A549 treated with AZD2906 at 1 μM for 4 hours (cell line): ENCODE data around the gene PCDHGB5. TPM values are rescaled to one million over a fixed set of nuclear protein-coding genes. Genes with fewer than 3 reads are reported as not detected.

Experiments
- total RNA-seq: library from RNA; stranded (reverse); fragments of 200-300 nt; extraction: Qiagen RNA extraction; gene quantifications from 5 replicates; pipeline ENCODE4 v1.2.3, GENCODE V29; 2022

The PCDHGB5 gene
- total RNA-seq, 1 experiment from 2014 or later = 2.2 TPM

DNA sequence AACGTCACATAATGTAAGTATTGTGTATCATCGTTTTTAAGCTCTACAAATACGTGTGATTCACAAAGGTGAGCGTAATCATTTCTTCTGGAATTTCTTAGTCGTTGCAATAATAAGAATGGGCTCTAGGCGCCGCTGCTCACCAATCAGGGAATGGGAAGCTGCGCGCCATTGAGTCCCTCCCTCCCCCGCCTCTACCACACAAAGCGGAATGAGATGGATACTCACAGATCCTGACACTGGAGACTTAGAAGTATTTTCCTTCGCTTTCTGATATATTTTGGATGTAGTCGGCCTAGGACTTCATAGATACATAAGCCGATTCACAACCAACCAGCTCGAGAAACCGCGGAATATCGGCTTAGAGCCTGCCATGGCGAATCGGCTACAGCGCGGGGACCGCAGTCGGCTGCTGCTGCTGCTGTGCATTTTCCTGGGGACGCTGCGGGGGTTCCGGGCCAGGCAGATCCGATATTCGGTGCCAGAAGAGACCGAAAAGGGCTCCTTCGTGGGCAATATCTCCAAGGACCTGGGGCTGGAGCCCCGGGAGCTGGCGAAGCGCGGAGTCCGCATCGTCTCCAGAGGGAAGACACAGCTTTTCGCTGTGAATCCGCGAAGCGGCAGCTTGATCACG is 23.2 kb downstream of the PCDHGB5 start, which contains the start of gene PCDHGA11:
Gene PCDHGA11, plus strand, starts transcription at position 197 of the 634 bp plus-strand sequence. Its CDS starts 177 bp downstream, at position 374.

DNA sequence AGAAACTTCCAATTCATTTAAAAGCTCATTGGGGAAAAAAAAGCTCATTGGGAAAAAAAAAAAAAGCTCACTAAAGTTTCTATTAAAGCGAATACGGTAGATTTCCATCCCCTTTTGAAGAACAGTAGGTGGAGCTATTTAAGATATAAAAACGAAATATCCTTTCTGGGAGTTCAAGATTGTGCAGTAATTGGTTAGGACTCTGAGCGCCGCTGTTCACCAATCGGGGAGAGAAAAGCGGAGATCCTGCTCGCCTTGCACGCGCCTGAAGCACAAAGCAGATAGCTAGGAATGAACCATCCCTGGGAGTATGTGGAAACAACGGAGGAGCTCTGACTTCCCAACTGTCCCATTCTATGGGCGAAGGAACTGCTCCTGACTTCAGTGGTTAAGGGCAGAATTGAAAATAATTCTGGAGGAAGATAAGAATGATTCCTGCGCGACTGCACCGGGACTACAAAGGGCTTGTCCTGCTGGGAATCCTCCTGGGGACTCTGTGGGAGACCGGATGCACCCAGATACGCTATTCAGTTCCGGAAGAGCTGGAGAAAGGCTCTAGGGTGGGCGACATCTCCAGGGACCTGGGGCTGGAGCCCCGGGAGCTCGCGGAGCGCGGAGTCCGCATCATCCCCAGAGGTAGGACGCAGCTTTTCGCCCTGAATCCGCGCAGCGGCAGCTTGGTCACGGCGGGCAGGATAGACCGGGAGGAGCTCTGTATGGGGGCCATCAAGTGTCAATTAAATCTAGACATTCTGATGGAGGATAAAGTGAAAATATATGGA is 32.8 kb downstream of the PCDHGB5 start, which contains the start of gene PCDHGA12:
Gene PCDHGA12, plus strand, starts transcription at position 176 of the 782 bp plus-strand sequence. Its CDS starts 253 bp downstream, at position 429.

Other genes starting within 250 kb of the PCDHGB5 start
- gene PCDHB6, start 247.9 kb upstream of the PCDHGB5 start, total RNA-seq = 0.84 to 1.1 TPM (median 0.90 TPM) in 5 replicates
- 0.01 to 0.03 TPM (median 0.02 TPM) in 3 of 5 replicates, not detected in the others for gene PCDHB7, start 225.3 kb upstream of the PCDHGB5 start, total RNA-seq
- gene PCDHB8, start 220.2 kb upstream of the PCDHGB5 start, total RNA-seq = 0.24 to 0.28 TPM (median 0.26 TPM) in 5 replicates
- 0.02 to 0.13 TPM (median 0.06 TPM) in 5 replicates for gene PCDHB16, start 215.6 kb upstream of the PCDHGB5 start, total RNA-seq
- gene PCDHB9, start 210.8 kb upstream of the PCDHGB5 start, total RNA-seq = 0.01 to 0.09 TPM (median 0.02 TPM) in 4 of 5 replicates, not detected in the other
- gene PCDHB10, start 205.6 kb upstream of the PCDHGB5 start, total RNA-seq = 0.02 to 0.06 TPM (median 0.03 TPM) in 3 of 5 replicates, not detected in the others
- gene PCDHB11, start 198.3 kb upstream of the PCDHGB5 start, total RNA-seq = 0.05 to 0.08 TPM (median 0.07 TPM) in 5 replicates
- gene PCDHB12, start 189.2 kb upstream of the PCDHGB5 start, total RNA-seq = 0.01 to 0.02 TPM in 2 of 5 replicates, not detected in the others
- 0.03 to 0.08 TPM (median 0.06 TPM) in 5 replicates for gene PCDHB13, start 184.0 kb upstream of the PCDHGB5 start, total RNA-seq
- gene PCDHB14, start 174.6 kb upstream of the PCDHGB5 start, total RNA-seq = 0.03 to 0.09 TPM (median 0.06 TPM) in 5 replicates
- 0.03 to 0.13 TPM (median 0.07 TPM) in 5 replicates for gene PCDHB15, start 152.6 kb upstream of the PCDHGB5 start, total RNA-seq
- not detected in 5 replicates for gene SLC25A2, start 93.9 kb upstream of the PCDHGB5 start, total RNA-seq
- 59.3 to 79.3 TPM (median 67.9 TPM) in 5 replicates for gene TAF7, start 77.2 kb upstream of the PCDHGB5 start, total RNA-seq
- 0.23 to 0.32 TPM (median 0.27 TPM) in 5 replicates for gene PCDHGA1, start 67.4 kb upstream of the PCDHGB5 start, total RNA-seq
- 0.40 to 0.74 TPM (median 0.53 TPM) in 5 replicates for gene PCDHGA2, start 59.2 kb upstream of the PCDHGB5 start, total RNA-seq
- gene PCDHGA3, start 54.1 kb upstream of the PCDHGB5 start, total RNA-seq = 0.02 to 0.03 TPM in 2 of 5 replicates, not detected in the others
- gene PCDHGB1, start 47.8 kb upstream of the PCDHGB5 start, total RNA-seq = 1.4 to 1.9 TPM (median 1.7 TPM) in 5 replicates
- 0.06 to 0.13 TPM (median 0.11 TPM) in 5 replicates for gene PCDHGA4, start 42.9 kb upstream of the PCDHGB5 start, total RNA-seq
- 0.05 to 0.08 TPM (median 0.07 TPM) in 5 replicates for gene PCDHGB2, start 38.0 kb upstream of the PCDHGB5 start, total RNA-seq
- 0.13 to 0.17 TPM (median 0.16 TPM) in 5 replicates for gene PCDHGA5, start 33.8 kb upstream of the PCDHGB5 start, total RNA-seq
- gene PCDHGB3, start 27.7 kb upstream of the PCDHGB5 start, total RNA-seq = 0.11 to 0.23 TPM (median 0.14 TPM) in 5 replicates
- 0.11 to 0.28 TPM (median 0.24 TPM) in 5 replicates for gene PCDHGA6, start 24.1 kb upstream of the PCDHGB5 start, total RNA-seq
- 0.71 to 1.2 TPM (median 0.76 TPM) in 5 replicates for gene PCDHGA7, start 15.2 kb upstream of the PCDHGB5 start, total RNA-seq
- 0.81 to 1.0 TPM (median 0.92 TPM) in 5 replicates for gene PCDHGB4, start 10.2 kb upstream of the PCDHGB5 start, total RNA-seq
- gene PCDHGA8, start 5.3 kb upstream of the PCDHGB5 start, total RNA-seq = 0.02 to 0.03 TPM (median 0.02 TPM) in 4 of 5 replicates, not detected in the other
- gene PCDHGA9, start 4.8 kb downstream of the PCDHGB5 start, total RNA-seq = 0.03 to 0.05 TPM (median 0.05 TPM) in 5 replicates
- gene PCDHGB6, start 10.1 kb downstream of the PCDHGB5 start, total RNA-seq = 0.09 to 0.13 TPM (median 0.10 TPM) in 5 replicates
- 0.02 to 0.03 TPM in 2 of 5 replicates, not detected in the others for gene PCDHGA10, start 15.0 kb downstream of the PCDHGB5 start, total RNA-seq
- gene PCDHGB7, start 19.7 kb downstream of the PCDHGB5 start, total RNA-seq = 0.03 to 0.13 TPM (median 0.07 TPM) in 3 of 5 replicates, not detected in the others
- gene PCDHGA11, start 23.1 kb downstream of the PCDHGB5 start, total RNA-seq = not detected in 5 replicates
- 0.01 TPM in 1 of 5 replicates, not detected in the others for gene PCDHGA12, start 32.6 kb downstream of the PCDHGB5 start, total RNA-seq
- gene PCDHGC3, start 78.0 kb downstream of the PCDHGB5 start, total RNA-seq = 5.0 to 6.6 TPM (median 5.7 TPM) in 5 replicates
- gene PCDHGC4, start 87.1 kb downstream of the PCDHGB5 start, total RNA-seq = 0.02 to 0.07 TPM in 2 of 5 replicates, not detected in the others
- gene PCDHGC5, start 91.1 kb downstream of the PCDHGB5 start, total RNA-seq = 0.02 to 0.03 TPM in 2 of 5 replicates, not detected in the others
- 87.8 to 96.8 TPM (median 93.1 TPM) in 5 replicates for gene DIAPH1, start 221.1 kb downstream of the PCDHGB5 start, total RNA-seq
- gene HDAC3, start 238.9 kb downstream of the PCDHGB5 start, total RNA-seq = 44.8 to 50.8 TPM (median 47.2 TPM) in 5 replicates
- gene RELL2, start 239.1 kb downstream of the PCDHGB5 start, total RNA-seq = 4.0 to 5.2 TPM (median 4.6 TPM) in 5 replicates